ENCODE results near the gene PRKAG1. TPM values are rescaled to one million over a fixed set of nuclear protein-coding genes. Genes with fewer than 3 reads are reported as not detected.

PRKAG1 gene
- total and polyA plus RNA-seq, 10 of the 15 experiments (the other 5 are each of a cell fraction or from before 2014, with no cell fraction given), result 44.5 to 91.6 (median 60.9) TPM

GRCh38 chr12:49061157-49061650 is 42.6 kb upstream of the PRKAG1 start:
- H3K4me1 ChIP-seq (ENCODE audit: control insufficient read depth, insufficient read depth, low read length), result peaks cover 6% of the 10 kb centered on the region
- H3K27me3 ChIP-seq (replicated peaks in 1 of 2; ENCODE audit: control insufficient read depth in 2 of 2, insufficient read depth in 2 of 2, low read length in 1 of 2), result no peaks in the 10 kb centered on the region
- DNase-seq (ENCODE audit: low read depth, low spot score) (no peak), FAIRE-seq (no peak), ATAC-seq (no peak)
- intact Hi-C loops (cut with micrococcal nuclease; ENCODE audit: unreplicated experiment) (loop anchor here (5.0 kb wide), 1 partner anchor 51 kb away; the partner anchor contains the start of gene LMBR1L), in situ Hi-C loops (cut with MboI) (loop anchor here (10.0 kb wide), 1 partner anchor 174 kb away; no protein-coding TSS in a partner anchor)
- POLR2A ChIA-PET, result interaction anchor here (5.4 kb wide), 1 partner anchor 70 kb away, joined by 32 read pairs; the partner anchor contains the start of gene TUBA1B
- CTCF ChIA-PET, result interaction anchor here (7.7 to 12.5 kb wide), 2 partner anchors 25 to 36 kb away, joined by 244 to 254 read pairs; partner anchors contain the start of gene DHH
- TF ChIP-seq ATF3 (IDR thresholded peaks at IDR 0.05; ENCODE audit: borderline replicate concordance, extremely low read depth, low read depth, low read length) (no peak), SIX5 (IDR thresholded peaks at IDR 0.05; ENCODE audit: low read depth, low read length, severe bottlenecking) (peak; percentile 36), MYC (IDR thresholded peaks at IDR 0.05; ENCODE audit: insufficient read depth, insufficient read length, insufficient replicate concordance, low read length, severe bottlenecking) (no peak), CBX3 (IDR thresholded peaks at IDR 0.05; ENCODE audit: borderline replicate concordance, low read depth) (no peak), MYB (IDR thresholded peaks at IDR 0.05; ENCODE audit: borderline replicate concordance, low read depth, low read length) (no peak), TCF3 (IDR thresholded peaks at IDR 0.05; ENCODE audit: borderline replicate concordance, insufficient read depth, low read depth, low read length) (no peak), PAX5 (IDR thresholded peaks at IDR 0.05; ENCODE audit: borderline replicate concordance, low read depth, low read length) (no peak), CBX5 (IDR thresholded peaks at IDR 0.05; ENCODE audit: low read depth) (no peak)
- SMC1A ChIA-PET (ENCODE audit: uncharacterized antibody, unreplicated experiment), result no interaction called here
- 16% methylated on average over 16 of the region's 16 CpGs for WGBS (ENCODE audit: insufficient coverage, insufficient replicate concordance, low lambda C conversion rate, missing lambda C conversion rate)
- BruUV-seq (replicated peaks), result TSS peak; percentile 93
- peak overlapping the region; percentile 99 for H3K4me3 ChIP-seq
- RAD21 ChIA-PET (ENCODE audit: unreplicated experiment), result no interaction called here
- no peaks in the 10 kb centered on the region for H3K9me3 ChIP-seq (replicated peaks; ENCODE audit: control insufficient read depth, insufficient read depth, low read length)
- H2AFZ ChIP-seq (ENCODE audit: control insufficient read depth, low read depth, low read length), result peak overlapping the region; percentile 98
- H4K20me1 ChIP-seq (ENCODE audit: control insufficient read depth, insufficient read depth), result 0 out of 2 replicates have a peak, but pooled peaks cover 6% of the 10 kb centered on the region
- no peaks in the 10 kb centered on the region for H3K36me3 ChIP-seq (ENCODE audit: control insufficient read depth in 2 of 2, insufficient read depth in 2 of 2, low read length in 1 of 2)
- H3K27ac ChIP-seq (ENCODE audit: control insufficient read depth, insufficient read depth), result peak overlapping the region; percentile 99
- peak overlapping the region; percentile 98 for H3K9ac ChIP-seq (ENCODE audit: control insufficient read depth, insufficient read depth, low read length)
- H3K79me2 ChIP-seq (ENCODE audit: control insufficient read depth, insufficient read depth, low read length), result peaks cover 52% of the 10 kb centered on the region
- H3K4me2 ChIP-seq (ENCODE audit: control insufficient read depth, insufficient read depth), result peak overlapping the region; percentile 91

Data from GM12878 (cell line).